Measurements from ENCODE around the gene DPP4.

The DPP4 gene

GRCh38 chr2:162107361-162107901, 33.4 kb upstream of the DPP4 start:
- Histone ChIP-seq H3K4me1 (ENCODE audit: insufficient read depth, poor library complexity, severe bottlenecking) (peaks cover 10% of the 10 kb centered on the region), H3K27ac (ENCODE audit: poor library complexity, severe bottlenecking) (no peak overlapping the region), H3K4me3 (ENCODE audit: severe bottlenecking) (no peak overlapping the region), H3K36me3 (ENCODE audit: low read depth) (no peaks in the 10 kb centered on the region), H3K9me3 (ENCODE audit: severe bottlenecking) (no peaks in the 10 kb centered on the region), H3K27me3 (ENCODE audit: insufficient read depth, poor library complexity, severe bottlenecking) (no peaks in the 10 kb centered on the region)
- DNase-seq (ENCODE audit: low spot score), result no peak
- no peak for ATAC-seq (ENCODE audit: low read depth)
- TF ChIP-seq CTCF (IDR thresholded peaks at IDR 0.05; ENCODE audit: poor library complexity, severe bottlenecking), result no peak

GRCh38 chr2:162106746-162107145, 32.7 kb upstream of the DPP4 start:
- ATAC-seq (ENCODE audit: low read depth), result no peak
- H3K4me1 ChIP-seq (ENCODE audit: insufficient read depth, poor library complexity, severe bottlenecking), result peaks cover 8% of the 10 kb centered on the region

GRCh38 chr2:162106146-162106551, 32.1 kb upstream of the DPP4 start:
- Histone ChIP-seq H3K4me1 (ENCODE audit: insufficient read depth, poor library complexity, severe bottlenecking) (peaks cover 8% of the 10 kb centered on the region), H3K4me3 (ENCODE audit: severe bottlenecking) (no peak overlapping the region), H3K27me3 (ENCODE audit: insufficient read depth, poor library complexity, severe bottlenecking) (no peaks in the 10 kb centered on the region), H3K27ac (ENCODE audit: poor library complexity, severe bottlenecking) (no peak overlapping the region), H3K36me3 (ENCODE audit: low read depth) (no peaks in the 10 kb centered on the region), H3K9me3 (ENCODE audit: severe bottlenecking) (no peaks in the 10 kb centered on the region)
- TF ChIP-seq CTCF (IDR thresholded peaks at IDR 0.05; ENCODE audit: poor library complexity, severe bottlenecking), result no peak
- ATAC-seq (ENCODE audit: low read depth), result no peak
- DNase-seq (ENCODE audit: low spot score), result no peak

More at GRCh38 chr2:162106746-162107145, 32.7 kb upstream of the DPP4 start:
- TF ChIP-seq CTCF (IDR thresholded peaks at IDR 0.05; ENCODE audit: poor library complexity, severe bottlenecking), result no peak
- H3K27ac ChIP-seq (ENCODE audit: poor library complexity, severe bottlenecking), result no peak overlapping the region
- no peak overlapping the region for H3K4me3 ChIP-seq (ENCODE audit: severe bottlenecking)
- no peaks in the 10 kb centered on the region for H3K36me3 ChIP-seq (ENCODE audit: low read depth)
- DNase-seq (ENCODE audit: low spot score), result no peak
- no peaks in the 10 kb centered on the region for H3K27me3 ChIP-seq (ENCODE audit: insufficient read depth, poor library complexity, severe bottlenecking)
- H3K9me3 ChIP-seq (ENCODE audit: severe bottlenecking), result no peaks in the 10 kb centered on the region

GRCh38 chr2:162103443-162104009, 29.5 kb upstream of the DPP4 start:
- ATAC-seq (ENCODE audit: low read depth) (no peak), DNase-seq (ENCODE audit: low spot score) (no peak)
- no peak overlapping the region for H3K27ac ChIP-seq (ENCODE audit: poor library complexity, severe bottlenecking)

More at GRCh38 chr2:162103443-162104009, 29.5 kb upstream of the DPP4 start:
- H3K4me3 ChIP-seq (ENCODE audit: severe bottlenecking), result no peak overlapping the region
- no peaks in the 10 kb centered on the region for H3K27me3 ChIP-seq (ENCODE audit: insufficient read depth, poor library complexity, severe bottlenecking)
- H3K4me1 ChIP-seq (ENCODE audit: insufficient read depth, poor library complexity, severe bottlenecking), result peaks cover 8% of the 10 kb centered on the region
- no peaks in the 10 kb centered on the region for H3K9me3 ChIP-seq (ENCODE audit: severe bottlenecking)
- TF ChIP-seq CTCF (IDR thresholded peaks at IDR 0.05; ENCODE audit: poor library complexity, severe bottlenecking), result no peak
- H3K36me3 ChIP-seq (ENCODE audit: low read depth), result no peaks in the 10 kb centered on the region

All from RWPE2 (cell line).